GM18858 (cell line): ENCODE measurements around the gene VSX2.
"Not testable (repeated sequence)": the region's sequence is repeated elsewhere in the genome, so short reads cannot be mapped to it uniquely, and the experiment has no call there.

Experiments
- ATAC-seq: cut with Tn5 transposase; IDR thresholded peaks from one replicate; pipeline ENCODE4 v1.9.1; 2021; ENCODE audit not compliant: unreplicated experiment

VSX2 gene

GRCh38 chr14:74258764-74259035, 19.5 kb downstream of the VSX2 start:
- ATAC-seq = no peak

- no peak for ATAC-seq
These were observed 20.3 kb downstream of the VSX2 start for GRCh38 chr14:74259513-74259912.

GRCh38 chr14:74260525-74261233, 21.4 kb downstream of the VSX2 start:
- ATAC-seq = no peak

- ATAC-seq = no peak
These were observed 22.0 kb downstream of the VSX2 start for GRCh38 chr14:74261288-74261687.

GRCh38 chr14:74262076-74262475, 22.8 kb downstream of the VSX2 start:
- ATAC-seq = no peak

GRCh38 chr14:74263181-74263580, 23.9 kb downstream of the VSX2 start:
- ATAC-seq = no peak

- ATAC-seq = no peak
These were observed 24.7 kb downstream of the VSX2 start for GRCh38 chr14:74263921-74264320.

- no peak for ATAC-seq
These were observed 26.2 kb downstream of the VSX2 start for GRCh38 chr14:74265301-74265965.

GRCh38 chr14:74267588-74267987, 28.3 kb downstream of the VSX2 start:
- ATAC-seq = no peak

GRCh38 chr14:74270382-74271177, 31.3 kb downstream of the VSX2 start:
- not testable (repeated sequence) for ATAC-seq

- no peak for ATAC-seq
These were observed 32.1 kb downstream of the VSX2 start for GRCh38 chr14:74271365-74271764.

GRCh38 chr14:74275241-74275841, 36.1 kb downstream of the VSX2 start:
- no peak for ATAC-seq

GRCh38 chr14:74278080-74278479, 38.8 kb downstream of the VSX2 start:
- ATAC-seq = no peak

GRCh38 chr14:74281069-74281468, 41.8 kb downstream of the VSX2 start:
- ATAC-seq = no peak

- no peak for ATAC-seq
These were observed 47.5 kb downstream of the VSX2 start for GRCh38 chr14:74286736-74287135.

GRCh38 chr14:74289801-74290200, 50.6 kb downstream of the VSX2 start:
- ATAC-seq = no peak

GRCh38 chr14:74290415-74290814, 51.2 kb downstream of the VSX2 start:
- ATAC-seq = no peak

GRCh38 chr14:74292061-74292460, 52.8 kb downstream of the VSX2 start:
- ATAC-seq = no peak

- no peak for ATAC-seq
These were observed 54.4 kb downstream of the VSX2 start for GRCh38 chr14:74293606-74294005.

GRCh38 chr14:74296037-74296467, 56.8 kb downstream of the VSX2 start:
- ATAC-seq = no peak

- ATAC-seq = no peak
These were observed 58.7 kb downstream of the VSX2 start for GRCh38 chr14:74297986-74298385.

GRCh38 chr14:74299061-74299545, 59.9 kb downstream of the VSX2 start:
- no peak for ATAC-seq
